ENCODE data around the gene SLC25A22. TPM values are rescaled to one million over a fixed set of nuclear protein-coding genes. Genes with fewer than 3 reads are reported as not detected.

The SLC25A22 gene
- total RNA-seq, 4 donors from 2014 or later, result 7.5 to 21.9 (median 12.7) TPM

GRCh38 chr11:766936-767210 lies 31.2 kb downstream of the SLC25A22 start:
- no peak for TF ChIP-seq CTCF (IDR thresholded peaks at IDR 0.05)
- no peak for ATAC-seq (ENCODE audit: low FRiP score)
- no peak for DNase-seq (ENCODE audit: low spot score)

GRCh38 chr11:766106-766935 lies 31.8 kb downstream of the SLC25A22 start:
- TF ChIP-seq CTCF (IDR thresholded peaks at IDR 0.05), result no peak
- ATAC-seq (ENCODE audit: low FRiP score) (no peak), DNase-seq (ENCODE audit: low spot score) (no peak)

- DNase-seq (ENCODE audit: low spot score), result no peak
- TF ChIP-seq CTCF (IDR thresholded peaks at IDR 0.05), result no peak
- no peak for ATAC-seq (ENCODE audit: low FRiP score)
These were observed 32.3 kb downstream of the SLC25A22 start for GRCh38 chr11:765802-766091.

- no peak for TF ChIP-seq CTCF (IDR thresholded peaks at IDR 0.05)
- ATAC-seq (ENCODE audit: low FRiP score) (peak; percentile 19), DNase-seq (ENCODE audit: low spot score) (no peak)
These were observed 32.9 kb downstream of the SLC25A22 start for GRCh38 chr11:765025-765801.

GRCh38 chr11:764322-765024 lies 33.6 kb downstream of the SLC25A22 start:
- DNase-seq (ENCODE audit: low spot score), result no peak
- no peak for TF ChIP-seq CTCF (IDR thresholded peaks at IDR 0.05)
- no peak for ATAC-seq (ENCODE audit: low FRiP score)

- TF ChIP-seq CTCF (IDR thresholded peaks at IDR 0.05), result no peak
- DNase-seq (ENCODE audit: low spot score), result no peak
- no peak for ATAC-seq (ENCODE audit: low FRiP score)
These were observed 34.3 kb downstream of the SLC25A22 start for GRCh38 chr11:763549-764321.
